ENCODE data around the gene PPIG.
A peak's percentile ranks its signal among the peaks of the same experiment; 100 is the strongest.
"Not testable (repeated sequence)": the region's sequence is repeated elsewhere in the genome, so short reads cannot be mapped to it uniquely, and the experiment has no call there.

The PPIG gene

DNA sequence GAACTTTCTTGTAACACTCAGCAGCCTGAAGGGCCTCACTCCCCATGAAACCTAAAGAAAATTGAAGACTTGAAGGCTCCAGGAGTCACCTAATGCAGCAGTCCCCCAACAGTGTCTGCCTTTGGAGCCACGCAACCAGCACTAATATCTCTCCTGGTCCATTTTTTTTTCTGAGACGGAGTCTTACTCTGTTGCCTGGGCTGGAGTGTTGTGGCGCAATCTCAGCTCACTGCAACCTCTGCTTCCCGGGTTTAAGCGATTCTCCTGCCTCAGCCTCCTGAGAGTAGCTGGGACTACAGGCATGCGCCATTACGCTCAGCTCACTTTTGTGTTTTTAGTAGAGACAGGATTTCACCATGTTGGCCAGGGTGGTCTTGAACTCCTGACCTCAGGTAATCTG is 12.4 kb downstream of the PPIG start:
- not testable (repeated sequence) for DNase-seq (ENCODE audit: low read depth)

DNA sequence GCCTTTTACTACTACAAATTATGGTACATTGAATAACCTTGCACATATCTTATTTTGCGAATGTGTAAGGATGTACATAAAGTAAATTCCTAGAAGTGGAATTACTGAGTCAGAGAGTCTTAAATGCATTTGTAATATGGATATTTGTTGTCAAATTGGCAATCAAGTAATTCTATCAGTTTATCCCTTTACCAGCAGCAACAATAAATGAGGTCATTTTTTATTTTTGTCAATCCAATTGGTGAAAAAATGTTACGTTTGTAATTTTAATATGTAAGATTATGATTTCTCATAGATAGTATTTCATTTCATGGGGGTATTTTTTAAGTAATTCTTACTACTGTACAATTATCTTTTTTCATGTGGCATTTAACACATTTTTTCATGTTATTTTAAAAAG is 14.8 kb downstream of the PPIG start:
- DNase-seq (ENCODE audit: low read depth) = no peak

- no peak for DNase-seq (ENCODE audit: low read depth)
Measured at GRCh38 chr2:169599568-169599967, 15.4 kb downstream of the PPIG start.

- no peak for DNase-seq (ENCODE audit: low read depth)
Measured at GRCh38 chr2:169609264-169609663, 25.1 kb downstream of the PPIG start.

GRCh38 chr2:169613876-169614275 is 29.7 kb downstream of the PPIG start:
- no peak for DNase-seq (ENCODE audit: low read depth)

DNA sequence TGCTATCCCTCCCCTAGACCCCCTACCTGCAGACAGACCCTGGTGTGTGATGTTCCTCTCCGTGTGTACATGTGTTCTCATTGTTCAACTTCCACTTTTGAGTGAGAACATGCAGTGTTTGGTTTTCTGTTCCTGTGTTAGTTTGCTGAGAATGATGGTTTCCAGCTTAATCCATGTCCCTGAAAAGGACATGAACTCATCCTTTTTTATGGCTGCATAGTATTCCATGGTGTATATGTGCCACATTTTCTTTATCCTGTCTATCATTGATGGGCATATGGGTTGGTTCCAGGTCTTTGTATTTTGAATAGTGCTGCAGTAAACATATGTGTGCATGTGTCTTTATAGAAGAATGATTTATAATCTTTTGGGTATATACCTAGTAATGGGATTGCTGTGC is 31.8 kb downstream of the PPIG start:
- not testable (repeated sequence) for DNase-seq (ENCODE audit: low read depth)

DNA sequence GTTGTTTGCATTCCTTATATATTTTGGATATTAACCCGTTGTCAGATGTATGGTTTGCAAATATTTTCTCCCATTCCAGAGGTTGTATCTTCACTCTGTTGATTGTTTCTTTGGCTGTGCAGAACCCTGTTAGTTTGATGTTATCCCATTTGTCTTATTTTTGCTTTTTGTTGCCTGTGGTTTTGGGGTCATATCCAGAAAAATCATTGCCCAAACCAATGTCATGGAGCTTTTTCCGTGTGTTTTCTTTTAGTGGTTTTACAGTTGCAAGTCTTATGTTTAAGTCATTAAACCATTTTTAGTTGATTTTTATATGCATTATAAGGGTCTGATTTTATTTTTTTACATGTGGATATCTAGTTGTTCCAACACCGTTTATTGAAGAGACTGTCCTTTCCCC is 35.8 kb downstream of the PPIG start:
- no peak for DNase-seq (ENCODE audit: low read depth)

GRCh38 chr2:169620509-169620908 is 36.4 kb downstream of the PPIG start:
- DNase-seq (ENCODE audit: low read depth) = no peak

- peak; percentile 7 for DNase-seq (ENCODE audit: low read depth)
Measured at GRCh38 chr2:169623235-169623634, 39.1 kb downstream of the PPIG start.

- DNase-seq (ENCODE audit: low read depth) = no peak
Measured at GRCh38 chr2:169625781-169626180, 41.6 kb downstream of the PPIG start.

GRCh38 chr2:169636440-169637097 is 52.4 kb downstream of the PPIG start:
- no peak for DNase-seq (ENCODE audit: low read depth)

- peak; percentile 92 for DNase-seq (ENCODE audit: low read depth)
Measured at GRCh38 chr2:169637620-169638019, 53.5 kb downstream of the PPIG start.

DNA sequence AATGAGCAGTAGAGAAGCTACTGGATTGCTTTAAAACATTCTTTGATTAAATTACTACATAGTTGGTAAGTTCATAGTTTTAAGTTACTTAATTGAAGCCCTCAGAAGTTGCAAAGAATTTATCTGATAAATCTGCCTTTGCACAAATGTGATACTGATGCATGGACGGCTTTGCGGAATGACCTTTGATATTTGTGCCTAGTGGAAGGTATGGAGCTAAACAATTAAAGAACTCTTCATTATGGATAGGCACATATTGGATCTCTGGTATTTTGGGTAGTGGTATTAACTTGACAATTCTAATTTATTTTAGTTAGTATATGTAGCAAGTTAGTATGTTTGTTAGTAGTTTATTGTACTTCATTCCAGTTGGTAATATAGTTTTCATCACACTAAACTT is 56.0 kb downstream of the PPIG start:
- DNase-seq (ENCODE audit: low read depth) = no peak

- no peak for DNase-seq (ENCODE audit: low read depth)
Measured at GRCh38 chr2:169641464-169641863, 57.3 kb downstream of the PPIG start.

DNA sequence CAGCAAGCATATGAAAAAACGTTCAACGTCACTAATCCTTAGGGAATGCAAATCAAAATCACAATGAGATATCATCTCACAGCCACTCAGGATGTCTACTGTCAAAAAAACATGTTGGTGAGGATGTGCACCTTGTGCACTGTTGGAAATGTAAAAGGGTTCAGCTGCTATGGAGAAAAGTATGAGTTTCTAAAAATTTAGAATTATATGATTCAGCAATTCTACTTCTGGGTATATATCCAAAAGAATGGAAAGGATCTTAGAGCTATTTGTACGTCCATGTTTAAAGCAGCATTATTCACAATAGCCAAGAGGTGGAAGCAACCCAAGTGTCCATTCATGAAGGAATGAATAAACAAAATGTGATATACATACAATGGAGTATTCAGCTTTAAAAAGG is 60.0 kb downstream of the PPIG start:
- no peak for DNase-seq (ENCODE audit: low read depth)

- DNase-seq (ENCODE audit: low read depth) = no peak
Measured at GRCh38 chr2:169647496-169647895, 63.3 kb downstream of the PPIG start.

- DNase-seq (ENCODE audit: low read depth) = no peak
Measured at GRCh38 chr2:169649278-169649677, 65.1 kb downstream of the PPIG start.

- DNase-seq (ENCODE audit: low read depth) = no peak
Measured at GRCh38 chr2:169653636-169654035, 69.5 kb downstream of the PPIG start.

DNA sequence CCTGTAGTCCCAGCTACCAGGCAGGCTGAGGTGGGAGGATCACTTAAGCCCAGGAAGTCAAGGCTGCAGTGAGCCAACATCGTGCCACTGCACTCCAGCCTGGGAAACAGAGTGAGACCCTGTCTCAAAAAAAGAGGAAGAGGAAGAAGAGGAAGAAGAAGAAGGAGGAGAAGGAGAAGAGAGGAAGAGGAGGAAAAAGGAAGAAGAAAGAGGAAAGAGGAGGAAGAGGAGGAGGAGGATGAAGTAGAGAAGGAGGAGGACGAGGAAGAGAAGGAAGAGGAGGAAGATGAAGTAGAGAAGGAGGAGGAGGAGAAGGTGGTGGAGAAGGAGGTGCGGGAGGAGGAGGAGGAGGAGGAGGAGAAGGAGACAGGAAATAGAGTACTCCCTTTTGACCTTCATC is 72.0 kb downstream of the PPIG start:
- DNase-seq (ENCODE audit: low read depth) = no peak

DNA sequence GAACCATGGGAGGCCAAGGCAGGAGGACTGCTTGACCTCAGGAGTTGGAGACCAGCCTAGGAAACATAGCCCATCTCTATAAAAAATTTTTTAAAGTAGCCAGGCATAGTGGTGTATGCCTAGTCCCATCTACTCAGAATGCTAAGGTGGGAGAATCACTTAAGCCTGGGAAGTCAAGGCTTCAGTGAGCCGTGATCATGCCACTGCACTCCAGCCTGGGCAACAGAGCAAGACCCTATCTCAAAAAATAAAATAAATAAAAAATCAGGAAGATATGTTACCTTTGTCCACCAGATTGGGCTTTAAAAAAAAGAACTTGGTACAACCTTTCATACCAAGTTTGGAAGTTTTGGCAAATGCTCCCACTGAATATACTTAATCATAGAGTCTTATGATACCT is 74.7 kb downstream of the PPIG start:
- no peak for DNase-seq (ENCODE audit: low read depth)

GRCh38 chr2:169659320-169659719 is 75.2 kb downstream of the PPIG start:
- DNase-seq (ENCODE audit: low read depth) = no peak

- DNase-seq (ENCODE audit: low read depth) = no peak
Measured at GRCh38 chr2:169661265-169661664, 77.1 kb downstream of the PPIG start.

- DNase-seq (ENCODE audit: low read depth) = no peak
Measured at GRCh38 chr2:169662744-169663143, 78.6 kb downstream of the PPIG start.

DNA sequence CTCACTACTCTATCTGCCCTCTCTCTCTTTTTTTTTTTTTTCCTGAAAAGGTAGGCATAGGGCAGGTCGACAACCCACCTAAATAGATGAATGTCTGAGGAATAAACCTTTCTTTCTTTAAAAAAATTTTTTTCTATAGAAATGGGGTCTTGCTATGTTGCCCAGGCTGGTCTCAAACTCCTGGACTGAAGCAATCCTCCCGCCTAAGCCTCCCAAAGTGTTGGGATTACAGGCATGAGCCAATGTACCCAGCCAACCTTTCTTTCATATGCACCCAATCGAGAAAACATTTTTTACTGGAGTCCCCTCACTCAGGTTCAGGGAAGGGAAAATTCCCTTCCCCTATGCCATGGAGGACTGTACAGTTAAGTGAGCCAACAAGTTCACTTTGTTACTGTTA is 79.1 kb downstream of the PPIG start:
- DNase-seq (ENCODE audit: low read depth) = no peak

DNA sequence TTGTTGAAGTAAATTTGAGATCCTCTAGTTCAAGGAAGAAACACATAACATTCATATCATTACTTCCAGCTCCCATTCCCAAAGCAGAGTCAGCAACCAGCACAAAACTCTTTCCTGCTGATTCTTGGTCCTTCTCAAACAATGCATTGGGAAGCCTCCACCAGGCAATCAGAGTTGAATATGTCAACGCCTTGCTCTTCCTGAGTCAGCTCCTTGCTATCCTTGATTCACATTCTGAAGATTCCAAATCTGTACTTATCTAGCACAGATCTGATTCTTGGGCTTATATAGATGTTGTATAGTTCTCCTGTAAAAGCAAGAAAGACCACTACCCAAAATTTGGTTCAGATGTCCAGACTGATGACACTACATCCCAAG is 80.4 kb downstream of the PPIG start:
- peak; percentile 12 for DNase-seq (ENCODE audit: low read depth)
